Measurements from ENCODE around the gene AFF4. TPM values are rescaled to one million over a fixed set of nuclear protein-coding genes. Genes with fewer than 3 reads are reported as not detected.

AFF4 gene
- total and polyA plus RNA-seq, 9 of the 15 experiments (the other 6 are each of a cell fraction or from before 2014, with no cell fraction given) = 1.7 to 25.8 (median 17.9) TPM

DNA sequence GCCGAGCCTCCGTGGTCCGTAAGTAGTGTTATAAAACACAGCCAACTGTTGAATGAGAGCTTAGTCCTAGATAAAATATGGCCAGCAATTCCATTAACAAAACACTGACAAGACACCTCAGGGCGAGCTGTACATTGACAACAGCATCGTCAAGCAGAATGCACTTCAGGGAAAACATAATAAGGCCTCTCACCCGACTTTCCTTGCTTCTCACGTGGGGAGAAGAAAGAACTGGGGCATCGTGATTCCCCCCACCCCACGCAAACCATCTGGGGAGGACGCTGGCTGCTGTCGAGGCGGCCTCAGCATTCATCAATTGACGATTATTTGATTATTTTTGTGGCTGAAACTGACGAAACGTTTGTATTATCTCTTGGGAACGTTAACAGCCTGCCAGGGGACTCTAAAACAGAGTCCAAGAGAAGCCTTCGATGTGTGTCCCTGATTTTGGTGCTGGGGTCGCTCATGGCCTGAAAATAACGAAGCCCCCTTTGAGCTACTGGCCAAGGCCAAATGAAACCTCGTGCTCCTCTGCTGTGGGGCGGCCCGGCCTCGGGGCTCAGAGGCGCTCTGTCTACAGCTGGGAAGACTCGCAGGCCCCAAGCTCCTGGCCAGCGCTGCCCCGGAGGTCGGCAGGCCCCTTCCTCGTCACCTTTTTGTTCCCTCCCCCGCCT is 97.6 kb downstream of the AFF4 start (continued):
- TF ChIP-seq, protein P1, sequence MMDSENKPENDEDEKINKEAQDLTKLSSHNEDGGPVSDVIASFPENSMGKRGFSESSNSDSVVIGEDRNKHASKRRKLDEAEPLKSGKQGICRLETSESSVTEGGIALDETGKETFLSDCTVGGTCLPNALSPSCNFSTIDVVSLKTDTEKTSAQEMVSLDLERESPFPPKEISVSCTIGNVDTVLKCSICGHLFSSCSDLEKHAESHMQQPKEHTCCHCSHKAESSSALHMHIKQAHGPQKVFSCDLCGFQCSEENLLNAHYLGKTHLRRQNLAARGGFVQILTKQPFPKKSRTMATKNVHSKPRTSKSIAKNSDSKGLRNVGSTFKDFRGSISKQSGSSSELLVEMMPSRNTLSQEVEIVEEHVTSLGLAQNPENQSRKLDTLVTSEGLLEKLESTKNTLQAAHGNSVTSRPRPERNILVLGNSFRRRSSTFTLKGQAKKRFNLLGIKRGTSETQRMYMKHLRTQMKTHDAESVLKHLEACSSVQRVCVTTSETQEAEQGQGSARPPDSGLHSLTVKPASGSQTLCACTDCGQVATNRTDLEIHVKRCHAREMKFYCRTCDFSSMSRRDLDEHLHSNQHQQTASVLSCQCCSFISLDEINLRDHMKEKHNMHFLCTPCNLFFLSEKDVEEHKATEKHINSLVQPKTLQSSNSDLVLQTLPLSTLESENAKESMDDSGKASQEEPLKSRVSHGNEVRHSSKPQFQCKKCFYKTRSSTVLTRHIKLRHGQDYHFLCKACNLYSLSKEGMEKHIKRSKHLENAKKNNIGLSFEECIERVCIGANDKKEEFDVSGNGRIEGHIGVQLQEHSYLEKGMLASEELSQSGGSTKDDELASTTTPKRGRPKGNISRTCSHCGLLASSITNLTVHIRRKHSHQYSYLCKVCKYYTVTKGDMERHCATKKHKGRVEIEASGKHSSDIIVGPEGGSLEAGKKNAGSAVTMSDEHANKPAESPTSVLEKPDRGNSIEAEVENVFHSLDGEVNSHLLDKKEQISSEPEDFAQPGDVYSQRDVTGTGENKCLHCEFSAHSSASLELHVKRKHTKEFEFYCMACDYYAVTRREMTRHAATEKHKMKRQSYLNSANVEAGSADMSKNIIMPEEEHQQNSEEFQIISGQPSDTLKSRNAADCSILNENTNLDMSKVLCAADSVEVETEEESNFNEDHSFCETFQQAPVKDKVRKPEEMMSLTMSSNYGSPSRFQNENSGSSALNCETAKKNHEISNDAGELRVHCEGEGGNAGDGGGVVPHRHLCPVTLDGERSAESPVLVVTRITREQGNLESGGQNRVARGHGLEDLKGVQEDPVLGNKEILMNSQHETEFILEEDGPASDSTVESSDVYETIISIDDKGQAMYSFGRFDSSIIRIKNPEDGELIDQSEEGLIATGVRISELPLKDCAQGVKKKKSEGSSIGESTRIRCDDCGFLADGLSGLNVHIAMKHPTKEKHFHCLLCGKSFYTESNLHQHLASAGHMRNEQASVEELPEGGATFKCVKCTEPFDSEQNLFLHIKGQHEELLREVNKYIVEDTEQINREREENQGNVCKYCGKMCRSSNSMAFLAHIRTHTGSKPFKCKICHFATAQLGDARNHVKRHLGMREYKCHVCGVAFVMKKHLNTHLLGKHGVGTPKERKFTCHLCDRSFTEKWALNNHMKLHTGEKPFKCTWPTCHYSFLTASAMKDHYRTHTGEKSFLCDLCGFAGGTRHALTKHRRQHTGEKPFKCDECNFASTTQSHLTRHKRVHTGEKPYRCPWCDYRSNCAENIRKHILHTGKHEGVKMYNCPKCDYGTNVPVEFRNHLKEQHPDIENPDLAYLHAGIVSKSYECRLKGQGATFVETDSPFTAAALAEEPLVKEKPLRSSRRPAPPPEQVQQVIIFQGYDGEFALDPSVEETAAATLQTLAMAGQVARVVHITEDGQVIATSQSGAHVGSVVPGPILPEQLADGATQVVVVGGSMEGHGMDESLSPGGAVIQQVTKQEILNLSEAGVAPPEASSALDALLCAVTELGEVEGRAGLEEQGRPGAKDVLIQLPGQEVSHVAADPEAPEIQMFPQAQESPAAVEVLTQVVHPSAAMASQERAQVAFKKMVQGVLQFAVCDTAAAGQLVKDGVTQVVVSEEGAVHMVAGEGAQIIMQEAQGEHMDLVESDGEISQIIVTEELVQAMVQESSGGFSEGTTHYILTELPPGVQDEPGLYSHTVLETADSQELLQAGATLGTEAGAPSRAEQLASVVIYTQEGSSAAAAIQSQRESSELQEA (IDR thresholded peaks at IDR 0.05; ENCODE audit: low read depth) = no peak
- TF ChIP-seq GTF2A2 (tag; IDR thresholded peaks at IDR 0.05) (no peak), RBM14 (IDR thresholded peaks at IDR 0.05; ENCODE audit: borderline replicate concordance, insufficient read depth, low read depth, low read length) (no peak), ZNF263 (CRISPR knock-in tag; IDR thresholded peaks at IDR 0.05; ENCODE audit: borderline replicate concordance) (no peak), ZBTB17 (CRISPR knock-in tag; IDR thresholded peaks at IDR 0.05) (peak; percentile 77), NBN (IDR thresholded peaks at IDR 0.05; ENCODE audit: low read depth) (no peak; the same call in 1 of the 2 replicates), LCOR (CRISPR knock-in tag; IDR thresholded peaks at IDR 0.05) (no peak), BRF1 (IDR thresholded peaks at IDR 0.05; ENCODE audit: borderline replicate concordance, extremely low read depth, insufficient read length) (no peak), ZFP36 (IDR thresholded peaks at IDR 0.05; ENCODE audit: low read depth, low read length, partially characterized antibody) (no peak), ZNF23 (CRISPR knock-in tag; IDR thresholded peaks at IDR 0.05) (no peak)
- TF ChIP-seq, protein P2, sequence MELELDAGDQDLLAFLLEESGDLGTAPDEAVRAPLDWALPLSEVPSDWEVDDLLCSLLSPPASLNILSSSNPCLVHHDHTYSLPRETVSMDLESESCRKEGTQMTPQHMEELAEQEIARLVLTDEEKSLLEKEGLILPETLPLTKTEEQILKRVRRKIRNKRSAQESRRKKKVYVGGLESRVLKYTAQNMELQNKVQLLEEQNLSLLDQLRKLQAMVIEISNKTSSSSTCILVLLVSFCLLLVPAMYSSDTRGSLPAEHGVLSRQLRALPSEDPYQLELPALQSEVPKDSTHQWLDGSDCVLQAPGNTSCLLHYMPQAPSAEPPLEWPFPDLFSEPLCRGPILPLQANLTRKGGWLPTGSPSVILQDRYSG (tag; conservative IDR thresholded peaks at IDR 0.05; ENCODE audit: low read depth) = peak; percentile 85
- TF ChIP-seq, protein P3, sequence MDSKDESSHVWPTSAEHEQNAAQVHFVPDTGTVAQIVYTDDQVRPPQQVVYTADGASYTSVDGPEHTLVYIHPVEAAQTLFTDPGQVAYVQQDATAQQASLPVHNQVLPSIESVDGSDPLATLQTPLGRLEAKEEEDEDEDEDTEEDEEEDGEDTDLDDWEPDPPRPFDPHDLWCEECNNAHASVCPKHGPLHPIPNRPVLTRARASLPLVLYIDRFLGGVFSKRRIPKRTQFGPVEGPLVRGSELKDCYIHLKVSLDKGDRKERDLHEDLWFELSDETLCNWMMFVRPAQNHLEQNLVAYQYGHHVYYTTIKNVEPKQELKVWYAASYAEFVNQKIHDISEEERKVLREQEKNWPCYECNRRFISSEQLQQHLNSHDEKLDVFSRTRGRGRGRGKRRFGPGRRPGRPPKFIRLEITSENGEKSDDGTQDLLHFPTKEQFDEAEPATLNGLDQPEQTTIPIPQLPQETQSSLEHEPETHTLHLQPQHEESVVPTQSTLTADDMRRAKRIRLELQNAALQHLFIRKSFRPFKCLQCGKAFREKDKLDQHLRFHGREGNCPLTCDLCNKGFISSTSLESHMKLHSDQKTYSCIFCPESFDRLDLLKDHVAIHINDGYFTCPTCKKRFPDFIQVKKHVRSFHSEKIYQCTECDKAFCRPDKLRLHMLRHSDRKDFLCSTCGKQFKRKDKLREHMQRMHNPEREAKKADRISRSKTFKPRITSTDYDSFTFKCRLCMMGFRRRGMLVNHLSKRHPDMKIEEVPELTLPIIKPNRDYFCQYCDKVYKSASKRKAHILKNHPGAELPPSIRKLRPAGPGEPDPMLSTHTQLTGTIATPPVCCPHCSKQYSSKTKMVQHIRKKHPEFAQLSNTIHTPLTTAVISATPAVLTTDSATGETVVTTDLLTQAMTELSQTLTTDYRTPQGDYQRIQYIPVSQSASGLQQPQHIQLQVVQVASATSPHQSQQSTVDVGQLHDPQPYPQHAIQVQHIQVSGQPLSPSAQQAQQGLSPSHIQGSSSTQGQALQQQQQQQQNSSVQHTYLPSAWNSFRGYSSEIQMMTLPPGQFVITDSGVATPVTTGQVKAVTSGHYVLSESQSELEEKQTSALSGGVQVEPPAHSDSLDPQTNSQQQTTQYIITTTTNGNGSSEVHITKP (IDR thresholded peaks at IDR 0.05; ENCODE audit: partially characterized antibody) = no peak
- TF ChIP-seq, protein P4, sequence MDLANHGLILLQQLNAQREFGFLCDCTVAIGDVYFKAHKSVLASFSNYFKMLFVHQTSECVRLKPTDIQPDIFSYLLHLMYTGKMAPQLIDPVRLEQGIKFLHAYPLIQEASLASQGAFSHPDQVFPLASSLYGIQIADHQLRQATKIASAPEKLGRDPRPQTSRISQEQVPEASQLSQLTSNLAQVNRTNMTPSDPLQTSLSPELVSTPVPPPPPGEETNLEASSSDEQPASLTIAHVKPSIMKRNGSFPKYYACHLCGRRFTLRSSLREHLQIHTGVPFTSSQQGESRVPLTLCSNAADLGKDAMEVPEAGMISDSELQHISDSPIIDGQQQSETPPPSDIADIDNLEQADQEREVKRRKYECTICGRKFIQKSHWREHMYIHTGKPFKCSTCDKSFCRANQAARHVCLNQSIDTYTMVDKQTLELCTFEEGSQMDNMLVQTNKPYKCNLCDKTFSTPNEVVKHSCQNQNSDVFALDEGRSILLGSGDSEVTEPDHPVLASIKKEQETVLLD (IDR thresholded peaks at IDR 0.05) = peak; percentile 64; the same call in 1 of the 2 replicates

Measured in K562 (cell line).